ENCODE data around the gene ECSCR.

The ECSCR gene

GRCh38 chr5:139473565-139473964 lies 11.0 kb upstream of the ECSCR start:
- no peak for DNase-seq (ENCODE audit: low read depth)

DNA sequence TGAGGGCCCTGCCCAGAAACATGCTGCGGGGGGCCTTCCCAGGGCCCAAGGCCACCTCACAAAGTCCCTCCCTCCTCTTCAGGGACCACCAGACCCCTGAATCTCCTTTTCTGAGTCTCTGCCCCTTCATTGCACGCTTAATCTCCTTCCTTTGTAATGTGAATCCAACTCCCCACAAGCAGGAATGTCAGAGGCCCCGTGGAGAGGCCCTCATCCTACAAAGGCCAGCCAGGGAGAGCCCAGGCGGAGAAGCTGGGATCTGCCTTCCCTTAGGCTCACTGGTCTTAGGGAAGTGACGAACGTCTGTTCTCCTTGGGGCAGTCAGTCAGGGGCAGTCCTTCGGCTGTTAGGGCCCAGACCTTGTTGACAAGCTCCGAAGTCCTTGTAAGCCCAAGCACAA lies 10.6 kb upstream of the ECSCR start:
- DNase-seq (ENCODE audit: low read depth) = no peak

GRCh38 chr5:139472386-139473030 lies 10.0 kb upstream of the ECSCR start:
- no peak for DNase-seq (ENCODE audit: low read depth)

GRCh38 chr5:139470821-139471300 lies 8.3 kb upstream of the ECSCR start, which contains the start of gene SMIM33:
Gene SMIM33 (plus strand): TSS chr5:139471004. CDS start chr5:139471122, 118 bp downstream.
- no peak for DNase-seq (ENCODE audit: low read depth)

DNA sequence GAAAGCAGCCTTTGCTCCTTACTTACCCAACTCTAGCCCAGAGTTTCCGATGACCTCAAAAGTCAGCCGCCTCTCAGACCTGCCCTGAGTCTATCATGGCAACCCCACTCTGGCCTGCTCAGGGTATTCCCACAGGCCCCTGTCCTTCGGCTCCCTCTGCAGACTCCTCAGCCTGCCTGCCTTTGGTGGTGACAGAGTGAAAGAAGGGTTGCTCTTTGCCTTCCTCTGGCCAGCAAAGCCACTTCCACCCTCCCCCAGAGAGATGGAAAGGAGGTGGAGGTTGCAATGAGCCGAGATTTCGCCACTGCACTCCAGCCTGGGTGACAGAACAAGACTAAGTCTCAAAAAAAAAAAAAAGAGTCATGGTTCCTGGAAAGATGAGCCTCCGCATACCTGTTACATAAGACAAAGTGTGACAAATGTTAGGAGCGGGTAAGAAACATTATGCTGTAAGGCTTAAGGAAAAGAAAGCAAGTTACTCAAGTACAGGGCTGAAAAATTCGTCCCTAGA lies 5.9 kb upstream of the ECSCR start:
- DNase-seq (ENCODE audit: low read depth) = no peak

DNA sequence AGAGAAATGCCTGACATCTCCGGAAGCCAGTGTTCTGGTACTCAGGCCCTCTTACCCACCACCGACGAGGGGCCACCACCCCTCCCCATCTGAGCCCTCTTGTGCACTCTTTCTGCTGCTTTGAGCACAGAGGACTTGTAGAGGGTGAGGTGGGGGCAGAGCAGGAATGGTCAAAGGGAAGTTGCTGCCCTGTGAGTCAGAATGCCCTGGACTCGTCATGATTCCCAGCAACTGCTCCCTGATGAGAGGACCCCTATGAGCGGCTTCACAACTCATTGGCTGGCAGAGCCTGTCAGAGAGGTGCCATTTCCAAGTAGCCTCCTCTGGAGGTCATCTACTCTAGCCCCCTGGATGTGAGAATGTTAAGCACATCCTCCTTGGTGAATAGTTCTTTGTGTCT lies 845 bp downstream of the ECSCR start:
- DNase-seq (ENCODE audit: low read depth) = no peak

- no peak for DNase-seq (ENCODE audit: low read depth)
These were observed 1.4 kb downstream of the ECSCR start for GRCh38 chr5:139461176-139461575.

- no peak for DNase-seq (ENCODE audit: low read depth)
These were observed 2.1 kb downstream of the ECSCR start for GRCh38 chr5:139460455-139460854.

DNA sequence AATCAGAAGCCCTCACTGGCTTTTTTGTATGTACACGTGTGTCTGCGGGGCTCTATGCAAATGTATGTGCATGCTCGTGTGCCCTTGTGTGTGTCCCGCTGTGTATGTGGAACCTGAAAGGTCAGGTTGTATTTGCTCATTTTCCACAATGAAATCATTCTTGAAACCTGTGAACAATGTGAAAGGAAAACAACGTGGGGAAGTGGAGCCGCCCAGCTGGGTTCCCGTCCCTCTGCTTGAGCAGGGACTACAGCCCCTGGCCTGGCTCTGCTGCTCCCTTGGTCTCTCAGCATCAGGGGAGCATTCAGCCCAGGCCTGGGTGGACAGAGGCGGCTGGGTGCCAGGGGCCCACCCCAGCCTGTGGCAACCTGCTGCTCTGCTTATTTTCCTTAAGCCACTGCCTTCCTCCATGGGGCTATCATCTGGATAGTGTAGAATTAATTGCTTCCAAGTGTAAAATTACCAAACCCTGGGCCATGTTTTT lies 3.0 kb downstream of the ECSCR start:
- DNase-seq (ENCODE audit: low read depth) = no peak

GRCh38 chr5:139458580-139459407 lies 3.7 kb downstream of the ECSCR start:
- DNase-seq (ENCODE audit: low read depth) = no peak

- no peak for DNase-seq (ENCODE audit: low read depth)
These were observed 4.8 kb downstream of the ECSCR start for GRCh38 chr5:139457653-139458306.

GRCh38 chr5:139457241-139457640 lies 5.3 kb downstream of the ECSCR start:
- DNase-seq (ENCODE audit: low read depth) = no peak

DNA sequence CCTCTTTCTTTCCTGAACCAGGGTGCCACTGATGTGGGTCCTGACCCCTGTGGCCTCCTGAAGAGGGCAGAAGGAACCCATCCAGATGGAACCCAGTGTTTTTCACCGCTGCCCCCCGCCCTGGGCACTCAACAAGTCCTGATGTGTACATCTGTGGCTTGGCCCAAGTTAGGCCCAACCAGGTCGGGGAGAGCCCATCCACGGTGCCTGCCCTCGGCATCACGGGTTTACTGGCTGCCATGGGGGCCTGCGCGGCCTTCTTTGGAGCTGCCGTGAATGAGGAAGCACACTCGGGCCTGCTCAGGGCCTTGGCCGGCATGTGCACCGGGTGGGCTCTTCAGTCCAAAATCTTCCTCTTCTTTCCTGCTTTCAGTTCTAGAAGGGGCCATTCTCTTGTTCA lies 5.8 kb downstream of the ECSCR start:
- no peak for DNase-seq (ENCODE audit: low read depth)

DNA sequence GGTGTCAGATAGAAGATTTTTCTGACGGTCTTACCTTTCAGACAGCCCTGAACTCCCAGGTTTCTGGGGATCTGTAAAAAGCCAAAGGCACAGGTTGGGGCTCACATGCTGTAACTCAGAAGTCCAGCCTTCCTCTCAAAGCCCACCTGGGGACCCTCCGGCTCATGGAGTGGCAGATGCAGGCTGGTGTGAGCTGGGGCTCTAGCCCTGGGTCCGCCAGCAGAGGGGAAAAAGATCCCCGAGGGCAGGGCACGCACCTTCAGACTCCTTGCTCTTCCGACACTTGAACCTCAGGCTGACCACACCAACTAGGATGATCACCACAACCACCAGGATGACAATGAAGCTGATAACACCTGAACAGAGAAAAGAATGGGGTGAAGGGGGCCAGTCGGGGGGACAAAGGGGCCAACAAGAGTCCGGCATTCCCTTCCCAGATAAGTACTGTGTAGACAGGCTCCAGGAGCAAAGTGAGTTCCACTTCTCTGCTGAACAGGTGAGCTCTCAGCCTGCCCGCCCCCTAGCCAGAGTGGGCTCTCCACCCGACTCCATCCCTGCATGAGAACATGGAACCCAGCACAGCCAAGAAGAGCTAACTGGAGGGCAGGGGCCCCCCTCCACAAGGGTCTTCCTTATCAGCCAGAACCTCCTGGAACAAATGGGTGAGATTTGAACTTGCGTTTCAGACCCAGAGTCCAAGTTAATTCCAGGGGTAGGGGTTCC lies 7.8 kb downstream of the ECSCR start:
- DNase-seq (ENCODE audit: low read depth) = no peak

DNA sequence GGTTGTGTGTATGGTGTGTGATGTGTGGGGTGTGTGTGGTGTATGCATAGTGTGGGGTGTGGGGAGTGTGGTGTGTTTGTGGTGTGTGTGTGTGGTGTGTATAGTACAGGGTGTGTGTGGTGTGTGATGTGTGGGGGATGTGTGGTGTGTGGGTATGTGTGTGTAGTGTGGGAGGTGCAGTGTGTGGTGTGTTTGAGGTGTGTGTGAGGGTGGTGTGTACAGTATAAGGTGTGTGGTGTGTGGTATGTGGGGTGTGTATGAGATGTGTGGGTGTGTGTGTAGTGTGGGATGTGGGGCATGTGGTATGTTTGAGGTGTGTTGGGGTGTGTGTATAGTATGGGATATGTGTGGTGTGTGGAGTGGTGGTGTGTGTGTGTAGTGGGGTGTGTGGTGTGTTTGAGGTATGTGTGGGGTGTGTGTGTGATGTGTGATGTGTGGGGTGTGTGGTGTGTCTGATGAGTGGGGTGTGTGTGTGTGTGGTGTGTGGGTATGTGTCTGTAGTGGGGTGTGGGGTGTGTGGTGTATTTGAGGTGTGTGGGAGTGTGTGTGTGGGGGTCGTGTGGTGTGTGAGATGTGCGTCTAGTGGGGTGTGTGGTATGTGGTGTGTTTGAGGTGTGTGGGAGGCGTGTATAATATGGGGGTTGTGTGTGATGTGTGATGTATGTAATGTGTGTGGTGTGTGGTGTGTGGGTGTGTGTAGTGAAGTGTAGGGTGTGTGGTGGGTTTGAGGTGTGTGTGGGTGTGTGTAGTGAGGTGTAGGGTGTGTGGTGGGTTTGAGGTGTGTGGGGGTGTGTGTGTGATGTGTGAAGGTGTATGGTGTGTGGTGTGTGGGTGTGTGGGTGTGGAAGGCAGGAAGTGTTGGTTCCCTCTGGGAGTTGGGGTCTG lies 8.6 kb downstream of the ECSCR start:
- DNase-seq (ENCODE audit: low read depth) = no peak

- DNase-seq (ENCODE audit: low read depth) = no peak
These were observed 10.5 kb downstream of the ECSCR start for GRCh38 chr5:139451878-139452660.

DNA sequence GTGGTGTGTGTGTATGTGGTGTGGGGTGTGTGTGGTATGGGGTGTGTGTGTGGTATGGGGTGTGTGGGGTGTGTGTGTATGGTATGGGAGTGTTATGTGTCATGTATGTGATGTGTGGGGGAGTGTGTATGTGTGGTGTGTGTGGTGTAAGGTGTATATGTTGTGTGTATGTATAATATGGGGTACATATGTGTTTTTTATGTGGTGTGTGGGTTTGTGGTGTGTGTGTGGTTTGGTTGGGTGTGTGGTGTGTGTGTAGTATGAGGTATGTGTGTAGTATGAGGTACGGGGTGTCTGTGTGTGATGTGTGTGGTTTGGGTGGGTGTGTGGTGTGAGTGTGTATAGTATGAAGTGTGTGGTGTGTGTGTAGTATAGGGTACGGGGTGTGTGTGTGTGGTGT lies 11.4 kb downstream of the ECSCR start:
- DNase-seq (ENCODE audit: low read depth) = no peak

DNA sequence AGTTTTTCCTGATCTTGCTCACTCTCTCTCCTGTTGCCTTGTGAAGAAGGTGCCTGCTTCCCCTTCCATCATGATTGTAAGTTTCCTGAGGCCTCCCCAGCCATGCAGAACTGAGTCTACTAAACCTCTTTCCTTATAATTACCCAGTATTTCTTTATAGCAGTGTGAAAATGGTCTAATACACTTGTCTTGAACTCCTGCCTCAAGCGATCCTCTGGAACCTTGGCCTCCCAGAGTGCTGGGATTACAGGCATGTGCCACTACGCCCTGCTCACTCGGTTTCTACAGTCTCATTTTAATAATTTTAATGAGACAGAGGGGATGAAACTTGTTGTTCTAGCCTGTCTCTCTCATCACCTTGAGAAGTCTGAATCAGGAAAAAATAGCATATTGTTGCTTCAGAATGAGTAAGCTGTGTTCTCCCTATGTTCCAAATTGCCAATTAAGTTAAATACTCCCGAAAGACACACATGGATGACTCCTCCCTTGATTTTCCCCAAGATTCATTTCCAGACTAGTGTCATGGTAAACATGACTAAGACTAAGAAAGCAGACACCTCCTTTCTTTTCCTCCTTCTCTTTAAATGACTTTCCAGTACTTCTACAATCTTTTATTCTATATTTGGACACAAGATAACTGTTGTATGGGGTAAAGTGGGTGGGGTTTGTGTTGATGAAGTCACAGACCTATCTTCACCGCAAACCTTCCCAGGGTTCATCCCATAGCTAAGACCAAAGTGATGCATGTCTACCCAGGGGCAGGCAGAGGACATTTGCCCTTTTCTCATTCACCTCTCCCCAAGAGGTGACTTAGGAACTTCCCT lies 15.4 kb downstream of the ECSCR start:
- no peak for DNase-seq (ENCODE audit: low read depth)

All from GM04503 (cell line).